ENCODE measurements around the gene RNPS1. TPM values are rescaled to one million over a fixed set of nuclear protein-coding genes. Genes with fewer than 3 reads are reported as not detected.

RNPS1 gene
- total RNA-seq, 1 donor: 95.0 TPM

DNA sequence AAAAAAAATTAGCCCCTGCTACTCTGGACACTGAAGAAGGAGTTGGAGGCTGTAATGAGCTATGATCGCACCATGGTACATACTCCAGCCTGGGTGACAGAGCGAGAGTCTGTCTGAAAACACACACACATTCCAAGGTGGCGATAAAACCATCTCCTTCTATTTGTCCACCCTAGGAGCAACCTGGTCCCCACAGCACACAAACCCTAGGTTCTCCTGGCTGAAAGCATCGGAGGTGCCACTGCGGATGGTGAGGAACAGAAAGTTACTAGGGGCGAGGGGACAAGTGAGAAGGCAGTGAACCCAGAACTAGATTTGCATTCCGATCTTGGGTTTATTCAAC is 15.1 kb downstream of the RNPS1 start:
- no peak overlapping the region for H3K4me3 ChIP-seq (ENCODE audit: low read depth, low read length)
- DNase-seq (ENCODE audit: low read depth): no peak
- no peak for TF ChIP-seq CTCF (IDR thresholded peaks at IDR 0.05; ENCODE audit: insufficient read depth, low read depth, low read length)

DNA sequence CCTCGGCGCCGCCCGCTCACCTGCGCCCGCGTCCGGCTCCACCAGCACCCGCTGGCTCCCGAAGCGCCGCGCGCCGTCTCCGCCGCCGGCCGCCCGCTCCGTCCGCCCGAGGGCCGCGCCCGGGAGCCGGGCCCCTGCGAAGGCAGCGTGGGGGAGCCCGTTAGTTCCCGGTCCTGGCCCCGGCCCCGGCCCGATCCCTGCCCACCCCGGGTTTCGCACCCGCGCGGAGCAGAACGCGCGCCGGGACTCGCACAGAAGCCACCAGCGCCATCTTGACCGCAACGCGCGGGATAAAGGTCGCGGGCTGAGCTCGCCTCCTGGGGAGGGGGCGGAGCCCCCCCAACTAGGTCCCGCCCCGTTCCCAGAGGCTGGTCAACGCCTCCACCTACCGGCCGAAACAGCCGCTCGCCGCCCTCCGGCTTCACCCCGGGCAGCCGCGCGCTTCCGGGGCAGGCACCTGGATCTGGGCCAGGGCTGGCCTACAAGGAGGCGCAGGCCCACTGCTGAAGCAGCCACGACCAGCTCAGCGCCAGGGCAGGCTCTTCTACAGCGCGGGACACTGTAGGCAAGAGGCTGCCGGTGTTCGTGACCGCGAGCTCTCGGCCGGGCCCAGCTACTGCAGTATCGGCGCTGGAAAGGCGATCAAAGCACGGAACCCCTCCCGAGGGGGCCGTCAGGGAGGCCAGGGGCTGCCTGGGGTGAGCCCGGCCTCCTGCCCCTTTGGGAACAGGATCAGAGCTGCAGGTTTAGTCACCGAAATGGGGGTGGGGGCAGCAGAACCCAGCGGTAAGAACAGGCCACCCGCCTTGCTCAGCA is 16.4 kb downstream of the RNPS1 start, which contains the start of gene ECI1:
TSS of gene ECI1 (minus strand) at position 292 of the 816 bp plus-strand sequence. CDS start at position 271, 21 bp downstream.
- peak; percentile 68 for TF ChIP-seq CTCF (IDR thresholded peaks at IDR 0.05; ENCODE audit: insufficient read depth, low read depth, low read length)
- DNase-seq (ENCODE audit: low read depth): peak; percentile 97
- H3K4me3 ChIP-seq (ENCODE audit: low read depth, low read length): peak within 1 kb of the TSS; percentile 76

DNA sequence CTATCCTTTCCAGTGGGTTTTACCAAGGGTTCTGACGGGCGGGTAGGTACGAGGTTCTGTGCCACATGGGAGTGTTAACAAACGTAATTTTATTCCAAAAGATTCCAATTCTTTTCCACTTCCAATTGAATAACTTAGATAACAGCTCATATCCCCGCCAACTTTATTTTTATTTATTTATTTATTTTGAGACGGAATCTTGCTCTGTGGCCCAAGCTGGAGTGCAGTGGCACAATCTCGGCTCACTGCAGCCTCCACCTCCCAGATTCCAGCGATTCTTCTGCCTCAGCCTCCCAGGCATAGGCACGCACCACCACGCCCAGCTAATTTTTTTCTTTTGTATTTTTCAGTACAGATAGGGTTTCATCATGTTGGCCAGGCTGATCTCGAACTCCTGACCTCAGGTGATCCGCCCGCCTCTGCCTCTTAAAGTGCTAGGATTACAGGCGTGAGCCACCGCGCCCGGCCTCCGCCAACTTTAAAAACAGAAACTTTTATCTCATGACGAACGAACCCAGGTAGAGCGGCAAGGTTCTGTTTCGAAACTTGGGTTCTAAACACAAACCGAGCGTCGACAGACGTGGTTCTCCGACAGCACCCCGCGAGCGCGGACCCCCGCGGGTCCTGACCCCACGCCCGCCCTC is 17.2 kb downstream of the RNPS1 start:
- peak overlapping the region; percentile 76 for H3K4me3 ChIP-seq (ENCODE audit: low read depth, low read length)
- TF ChIP-seq CTCF (IDR thresholded peaks at IDR 0.05; ENCODE audit: insufficient read depth, low read depth, low read length): no peak
- DNase-seq (ENCODE audit: low read depth): peak; percentile 44

- DNase-seq (ENCODE audit: low read depth): no peak
- TF ChIP-seq CTCF (IDR thresholded peaks at IDR 0.05; ENCODE audit: insufficient read depth, low read depth, low read length): no peak
- no peak overlapping the region for H3K4me3 ChIP-seq (ENCODE audit: low read depth, low read length)
Measured at GRCh38 chr16:2246301-2246885, 21.5 kb downstream of the RNPS1 start.

GRCh38 chr16:2244926-2245795 is 22.8 kb downstream of the RNPS1 start:
- DNase-seq (ENCODE audit: low read depth): no peak
- H3K4me3 ChIP-seq (ENCODE audit: low read depth, low read length): no peak overlapping the region
- no peak for TF ChIP-seq CTCF (IDR thresholded peaks at IDR 0.05; ENCODE audit: insufficient read depth, low read depth, low read length)

GRCh38 chr16:2244301-2244700 is 23.6 kb downstream of the RNPS1 start:
- H3K4me3 ChIP-seq (ENCODE audit: low read depth, low read length): no peak overlapping the region
- no peak for TF ChIP-seq CTCF (IDR thresholded peaks at IDR 0.05; ENCODE audit: insufficient read depth, low read depth, low read length)
- DNase-seq (ENCODE audit: low read depth): no peak
